ENCODE measurements around the gene SYK. TPM values are rescaled to one million over a fixed set of nuclear protein-coding genes. Genes with fewer than 3 reads are reported as not detected.

Gene SYK
- total and polyA plus RNA-seq, 2 experiments from 2014 or later = not detected

DNA sequence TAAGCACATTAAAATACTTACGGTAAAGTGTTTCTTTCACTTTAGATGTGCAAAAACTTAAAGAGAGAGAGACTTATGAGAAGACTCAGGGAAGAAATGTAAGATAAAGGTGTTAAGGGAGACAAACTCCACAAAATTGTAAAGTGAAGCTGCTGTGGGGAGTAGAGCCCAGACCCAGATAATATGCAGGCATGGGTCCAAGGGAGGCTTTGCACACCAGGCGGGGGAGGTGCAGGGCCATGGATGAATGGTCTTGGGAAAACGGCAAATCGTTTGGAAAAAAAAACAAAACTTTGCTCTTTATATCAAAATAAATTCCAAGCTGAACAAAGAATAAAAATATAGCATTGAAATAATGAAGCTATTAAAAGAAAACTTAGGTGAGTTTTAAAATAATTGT lies 9.1 kb downstream of the SYK start:
- Histone ChIP-seq H3K4me3 (no peak overlapping the region), H3K27me3 (peaks cover 16% of the 10 kb centered on the region), H3K4me1 (ENCODE audit: low read depth) (no peaks in the 10 kb centered on the region), H3K27ac (no peak overlapping the region), H3K36me3 (no peaks in the 10 kb centered on the region), H3K9me3 (ENCODE audit: low read depth) (no peaks in the 10 kb centered on the region)
- DNase-seq (ENCODE audit: low read depth in 1 of 2, low spot score in 1 of 2) = no peak
- TF ChIP-seq, protein P1, sequence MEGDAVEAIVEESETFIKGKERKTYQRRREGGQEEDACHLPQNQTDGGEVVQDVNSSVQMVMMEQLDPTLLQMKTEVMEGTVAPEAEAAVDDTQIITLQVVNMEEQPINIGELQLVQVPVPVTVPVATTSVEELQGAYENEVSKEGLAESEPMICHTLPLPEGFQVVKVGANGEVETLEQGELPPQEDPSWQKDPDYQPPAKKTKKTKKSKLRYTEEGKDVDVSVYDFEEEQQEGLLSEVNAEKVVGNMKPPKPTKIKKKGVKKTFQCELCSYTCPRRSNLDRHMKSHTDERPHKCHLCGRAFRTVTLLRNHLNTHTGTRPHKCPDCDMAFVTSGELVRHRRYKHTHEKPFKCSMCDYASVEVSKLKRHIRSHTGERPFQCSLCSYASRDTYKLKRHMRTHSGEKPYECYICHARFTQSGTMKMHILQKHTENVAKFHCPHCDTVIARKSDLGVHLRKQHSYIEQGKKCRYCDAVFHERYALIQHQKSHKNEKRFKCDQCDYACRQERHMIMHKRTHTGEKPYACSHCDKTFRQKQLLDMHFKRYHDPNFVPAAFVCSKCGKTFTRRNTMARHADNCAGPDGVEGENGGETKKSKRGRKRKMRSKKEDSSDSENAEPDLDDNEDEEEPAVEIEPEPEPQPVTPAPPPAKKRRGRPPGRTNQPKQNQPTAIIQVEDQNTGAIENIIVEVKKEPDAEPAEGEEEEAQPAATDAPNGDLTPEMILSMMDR (IDR thresholded peaks at IDR 0.05; ENCODE audit: low read depth, low read length) = no peak

DNA sequence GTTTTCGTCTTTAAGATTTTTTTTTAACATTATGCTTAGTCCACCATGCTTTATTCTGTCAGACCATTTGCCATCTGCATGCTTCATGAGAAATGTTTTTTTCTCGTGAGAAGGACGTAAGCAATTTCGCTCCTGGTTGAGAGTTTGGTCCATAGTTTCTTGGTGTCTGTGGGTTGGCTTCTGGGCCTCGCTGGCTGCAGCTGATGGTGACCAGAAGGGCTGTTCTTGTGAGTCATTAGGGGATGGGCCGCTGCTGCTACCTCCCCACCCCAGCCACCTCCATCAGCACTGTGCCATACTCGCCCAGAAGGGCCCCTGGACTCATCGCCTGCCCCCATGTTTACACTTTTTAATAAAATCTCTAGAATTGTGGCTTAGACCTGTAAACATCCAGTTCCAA lies 11.4 kb downstream of the SYK start:
- Histone ChIP-seq H3K4me1 (ENCODE audit: low read depth) (no peaks in the 10 kb centered on the region), H3K4me3 (no peak overlapping the region), H3K36me3 (no peaks in the 10 kb centered on the region), H3K27ac (no peak overlapping the region), H3K27me3 (peaks cover 11% of the 10 kb centered on the region), H3K9me3 (ENCODE audit: low read depth) (no peaks in the 10 kb centered on the region)
- no peak for DNase-seq (ENCODE audit: low read depth in 1 of 2, low spot score in 1 of 2)
- TF ChIP-seq, protein P1 (IDR thresholded peaks at IDR 0.05; ENCODE audit: low read depth, low read length) = no peak

DNA sequence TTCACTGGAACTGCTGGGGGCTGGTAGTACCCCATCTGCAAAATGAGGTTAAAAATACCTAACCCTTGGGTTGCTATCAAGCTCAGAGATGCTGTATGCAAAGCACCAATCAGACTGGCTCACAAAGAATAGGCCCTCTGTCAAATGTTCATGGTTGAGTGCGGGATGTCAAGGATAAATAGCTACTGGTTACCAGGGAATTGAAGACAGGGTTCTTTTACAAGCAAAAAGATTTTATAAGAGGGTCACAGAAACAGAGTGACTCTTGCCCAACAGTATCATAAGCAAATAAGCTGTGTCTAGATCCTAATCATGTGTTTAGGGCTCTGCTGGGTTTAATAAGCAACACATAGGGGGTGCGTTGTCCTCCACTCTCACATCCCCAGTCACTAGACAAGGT lies 11.9 kb downstream of the SYK start:
- TF ChIP-seq, protein P1 (IDR thresholded peaks at IDR 0.05; ENCODE audit: low read depth, low read length) = no peak
- no peaks in the 10 kb centered on the region for H3K36me3 ChIP-seq
- no peak for DNase-seq (ENCODE audit: low read depth in 1 of 2, low spot score in 1 of 2)
- peaks cover 11% of the 10 kb centered on the region for H3K27me3 ChIP-seq
- H3K4me1 ChIP-seq (ENCODE audit: low read depth) = no peaks in the 10 kb centered on the region
- no peak overlapping the region for H3K27ac ChIP-seq
- no peak overlapping the region for H3K4me3 ChIP-seq
- H3K9me3 ChIP-seq (ENCODE audit: low read depth) = no peaks in the 10 kb centered on the region

DNA sequence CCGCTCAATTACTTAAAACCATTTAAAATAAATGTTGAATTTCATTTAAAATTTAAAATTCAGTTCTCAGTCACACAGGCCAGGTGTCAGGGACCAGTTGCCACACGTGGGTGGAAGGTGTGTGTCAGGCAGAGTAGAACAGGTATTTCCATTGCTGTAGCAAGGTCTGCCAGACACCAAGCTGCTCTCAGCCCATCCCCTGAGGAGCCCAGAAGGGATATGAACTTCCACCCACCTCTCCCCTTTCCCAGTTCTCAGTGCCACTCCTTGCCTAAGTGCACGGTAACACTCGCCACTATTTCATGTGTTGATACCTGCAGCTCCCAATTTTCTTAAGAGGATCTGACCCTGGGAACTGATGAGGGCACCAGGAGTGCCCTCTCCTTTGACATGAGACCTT lies 12.7 kb downstream of the SYK start:
- Histone ChIP-seq H3K4me1 (ENCODE audit: low read depth) (no peaks in the 10 kb centered on the region), H3K27me3 (peaks cover 6% of the 10 kb centered on the region), H3K27ac (no peak overlapping the region), H3K4me3 (no peak overlapping the region), H3K9me3 (ENCODE audit: low read depth) (no peaks in the 10 kb centered on the region), H3K36me3 (no peaks in the 10 kb centered on the region)
- DNase-seq (ENCODE audit: low read depth in 1 of 2, low spot score in 1 of 2) = no peak
- TF ChIP-seq, protein P1 (IDR thresholded peaks at IDR 0.05; ENCODE audit: low read depth, low read length) = no peak

DNA sequence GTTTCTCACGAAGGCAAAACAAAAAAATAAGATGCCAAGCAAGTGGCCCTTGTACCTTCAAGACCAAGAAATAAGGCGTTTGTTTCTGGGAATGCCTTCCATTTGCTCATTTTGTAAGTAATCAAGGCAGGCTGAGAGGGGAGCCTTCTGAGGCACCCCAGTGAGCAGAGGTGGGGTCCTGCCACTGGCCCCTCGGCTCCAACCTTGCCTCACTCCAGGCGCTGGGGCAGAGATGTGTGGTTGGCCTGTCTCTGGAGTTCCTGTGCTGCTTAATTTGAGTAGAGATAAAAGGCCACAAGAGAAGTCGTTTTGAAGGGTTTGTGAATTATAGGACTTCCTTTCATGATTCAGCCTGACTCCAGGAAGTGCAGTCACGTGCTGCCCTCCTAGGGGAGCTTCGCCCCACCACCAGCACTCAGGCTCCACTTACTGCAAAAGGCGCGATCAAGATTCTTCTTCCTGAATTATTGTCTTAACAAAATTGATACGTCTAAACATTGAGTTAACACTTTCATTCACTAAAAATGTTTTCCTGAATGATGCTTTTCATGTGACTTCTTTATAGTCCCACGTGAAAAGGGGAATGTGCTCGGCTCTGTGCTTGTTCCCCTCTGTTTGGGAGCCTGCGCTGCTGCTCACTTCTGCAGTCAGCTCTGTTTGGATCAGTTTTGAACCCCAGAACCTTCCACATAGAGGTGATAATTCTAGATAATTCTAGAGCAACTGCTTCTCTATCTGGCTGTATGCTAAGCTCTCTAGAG lies 13.7 kb downstream of the SYK start:
- Histone ChIP-seq H3K9me3 (ENCODE audit: low read depth) (no peaks in the 10 kb centered on the region), H3K4me1 (ENCODE audit: low read depth) (no peaks in the 10 kb centered on the region), H3K27me3 (no peaks in the 10 kb centered on the region), H3K4me3 (no peak overlapping the region), H3K36me3 (no peaks in the 10 kb centered on the region), H3K27ac (no peak overlapping the region)
- DNase-seq (ENCODE audit: low read depth in 1 of 2, low spot score in 1 of 2) = peak in 1 of 2 donors; percentile 11
- TF ChIP-seq, protein P1 (IDR thresholded peaks at IDR 0.05; ENCODE audit: low read depth, low read length) = no peak
